GM19468 (cell line): ENCODE measurements around the gene RBM19.

Source experiments
- ATAC-seq: cut with Tn5 transposase; IDR thresholded peaks from one replicate; pipeline ENCODE4 v1.9.1; 2021; ENCODE audit warnings: mild to moderate bottlenecking, moderate library complexity, moderate number of reproducible peaks; ENCODE audit not compliant: unreplicated experiment; ENCODE audit errors: extremely low read depth

RBM19 gene

GRCh38 chr12:113795445-113795844 lies 170.7 kb downstream of the RBM19 start:
- ATAC-seq = no peak

GRCh38 chr12:113794774-113795173 lies 171.4 kb downstream of the RBM19 start:
- no peak for ATAC-seq

GRCh38 chr12:113793250-113793649 lies 172.9 kb downstream of the RBM19 start:
- ATAC-seq = no peak

GRCh38 chr12:113792450-113792849 lies 173.7 kb downstream of the RBM19 start:
- no peak for ATAC-seq

- no peak for ATAC-seq
Measured at GRCh38 chr12:113788020-113788856, 177.9 kb downstream of the RBM19 start.

- ATAC-seq = no peak
Measured at GRCh38 chr12:113786107-113786506, 180.0 kb downstream of the RBM19 start.

- no peak for ATAC-seq
Measured at GRCh38 chr12:113783811-113784210, 182.3 kb downstream of the RBM19 start.

- ATAC-seq = no peak
Measured at GRCh38 chr12:113782873-113783272, 183.3 kb downstream of the RBM19 start.

- no peak for ATAC-seq
Measured at GRCh38 chr12:113781415-113782198, 184.5 kb downstream of the RBM19 start.

- ATAC-seq = no peak
Measured at GRCh38 chr12:113779774-113780173, 186.4 kb downstream of the RBM19 start.

- no peak for ATAC-seq
Measured at GRCh38 chr12:113778432-113779132, 187.5 kb downstream of the RBM19 start.

- no peak for ATAC-seq
Measured at GRCh38 chr12:113777751-113778150, 188.4 kb downstream of the RBM19 start.

- ATAC-seq = no peak
Measured at GRCh38 chr12:113776536-113776935, 189.6 kb downstream of the RBM19 start.

GRCh38 chr12:113774526-113774925 lies 191.6 kb downstream of the RBM19 start:
- no peak for ATAC-seq

- ATAC-seq = no peak
Measured at GRCh38 chr12:113772505-113773030, 193.6 kb downstream of the RBM19 start.

- ATAC-seq = no peak
Measured at GRCh38 chr12:113770389-113770865, 195.7 kb downstream of the RBM19 start.

GRCh38 chr12:113769305-113769704 lies 196.8 kb downstream of the RBM19 start:
- ATAC-seq = no peak

GRCh38 chr12:113768850-113769249 lies 197.3 kb downstream of the RBM19 start:
- no peak for ATAC-seq

GRCh38 chr12:113766879-113767878 lies 198.9 kb downstream of the RBM19 start:
- ATAC-seq = no peak
